Activated CD8-positive, alpha-beta memory T cell treated with anti-CD3 and anti-CD28 coated beads for 24 hours (primary cell): ENCODE measurements around the gene ZNF557.

Source experiments
- DNase-seq: peaks from one replicate; pipeline ENCODE4 v3.0.0-alpha.2; 2020

Gene ZNF557

GRCh38 chr19:7076151-7076550 is 6.6 kb downstream of the ZNF557 start:
- DNase-seq = no peak

GRCh38 chr19:7078008-7078407 is 8.5 kb downstream of the ZNF557 start:
- DNase-seq = no peak

- no peak for DNase-seq
Measured at GRCh38 chr19:7083076-7083956, 13.8 kb downstream of the ZNF557 start.

- no peak for DNase-seq
Measured at GRCh38 chr19:7088999-7089398, 19.5 kb downstream of the ZNF557 start.

GRCh38 chr19:7098096-7098495 is 28.6 kb downstream of the ZNF557 start:
- no peak for DNase-seq

- peak; percentile 96 for DNase-seq
Measured at GRCh38 chr19:7098701-7099596, 29.4 kb downstream of the ZNF557 start.

- DNase-seq = no peak
Measured at GRCh38 chr19:7099597-7099921, 30.1 kb downstream of the ZNF557 start.

- DNase-seq = no peak
Measured at GRCh38 chr19:7101498-7102253, 32.2 kb downstream of the ZNF557 start.

GRCh38 chr19:7104747-7105447 is 35.4 kb downstream of the ZNF557 start:
- no peak for DNase-seq

GRCh38 chr19:7106711-7107657 is 37.5 kb downstream of the ZNF557 start:
- DNase-seq = no peak

- DNase-seq = no peak
Measured at GRCh38 chr19:7109678-7110289, 40.3 kb downstream of the ZNF557 start.

- no peak for DNase-seq
Measured at GRCh38 chr19:7112675-7113074, 43.2 kb downstream of the ZNF557 start.

GRCh38 chr19:7113233-7113632 is 43.7 kb downstream of the ZNF557 start:
- DNase-seq = no peak

GRCh38 chr19:7115721-7116120 is 46.2 kb downstream of the ZNF557 start:
- DNase-seq = no peak

- no peak for DNase-seq
Measured at GRCh38 chr19:7117248-7117647, 47.7 kb downstream of the ZNF557 start.

- no peak for DNase-seq
Measured at GRCh38 chr19:7119582-7119981, 50.1 kb downstream of the ZNF557 start.

GRCh38 chr19:7120499-7120898 is 51.0 kb downstream of the ZNF557 start:
- no peak for DNase-seq

- no peak for DNase-seq
Measured at GRCh38 chr19:7122701-7123100, 53.2 kb downstream of the ZNF557 start.

GRCh38 chr19:7124782-7125181 is 55.3 kb downstream of the ZNF557 start:
- no peak for DNase-seq

- DNase-seq = no peak
Measured at GRCh38 chr19:7125221-7125620, 55.7 kb downstream of the ZNF557 start.

- no peak for DNase-seq
Measured at GRCh38 chr19:7126132-7126531, 56.6 kb downstream of the ZNF557 start.
